HG02852 (cell line): ENCODE data around the gene PICALM.
"Not testable (repeated sequence)": the region's sequence is repeated elsewhere in the genome, so short reads cannot be mapped to it uniquely, and the experiment has no call there.

Experiments used
- ATAC-seq: cut with Tn5 transposase; IDR thresholded peaks from one replicate; pipeline ENCODE4 v1.9.1; 2021; ENCODE audit warnings: mild to moderate bottlenecking, moderate library complexity; ENCODE audit not compliant: unreplicated experiment

PICALM gene

GRCh38 chr11:86002431-86002830, 66.5 kb downstream of the PICALM start:
- ATAC-seq = no peak

DNA sequence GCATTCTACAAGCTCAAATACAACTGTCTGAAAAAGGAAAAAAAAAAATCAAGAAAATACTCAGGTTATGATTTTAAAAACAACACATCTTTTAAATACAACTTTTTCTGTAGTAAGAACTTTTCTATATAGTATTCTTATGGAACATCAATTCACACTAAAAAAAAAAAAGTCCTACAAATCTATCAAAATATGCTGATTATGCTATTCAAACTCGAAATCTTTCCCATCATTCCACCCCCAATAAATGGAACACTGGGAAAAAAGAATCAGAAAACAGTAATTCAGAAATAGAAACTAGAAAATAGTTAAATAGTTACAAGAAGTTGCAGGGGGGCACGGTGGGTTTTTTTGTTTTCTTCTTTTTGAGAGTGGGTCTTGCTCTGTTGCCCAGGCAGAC, 77.4 kb downstream of the PICALM start:
- ATAC-seq = no peak

DNA sequence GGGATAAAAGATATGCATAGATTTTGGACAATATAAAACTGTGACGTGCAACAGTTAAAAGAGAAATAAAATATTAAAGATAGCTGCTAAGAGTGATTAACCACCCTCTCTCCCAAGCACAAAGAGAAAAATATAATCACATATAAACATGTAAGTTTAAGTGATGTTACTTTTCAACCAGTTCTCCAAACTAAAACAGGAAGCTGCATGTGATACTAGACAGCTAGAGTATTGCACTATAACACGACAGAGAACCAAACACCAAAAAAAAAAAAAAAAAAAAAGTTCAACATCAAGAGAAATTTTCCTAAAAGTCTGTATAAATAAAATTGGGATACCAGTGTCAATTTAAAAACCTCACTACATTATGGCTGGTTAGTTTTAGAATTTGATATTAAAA, 79.1 kb downstream of the PICALM start:
- ATAC-seq = no peak

DNA sequence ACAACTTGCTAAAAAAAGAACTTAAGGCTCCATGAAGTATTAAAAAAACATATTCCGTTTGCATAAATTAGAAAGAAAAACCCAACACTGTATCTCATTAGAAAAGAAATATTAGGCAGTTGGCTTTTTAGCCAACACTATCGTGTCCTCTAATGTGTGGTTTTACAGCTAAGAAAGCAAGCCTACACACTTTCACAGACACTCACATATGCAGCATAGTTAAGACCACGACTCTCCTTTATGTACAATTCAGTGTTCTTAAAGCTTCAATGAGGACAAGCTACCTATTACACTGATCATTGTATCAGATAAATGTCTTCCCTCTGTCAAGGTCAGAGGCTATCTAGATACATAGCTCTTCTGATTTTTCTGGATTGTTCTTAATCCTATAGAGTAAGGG, 80.1 kb downstream of the PICALM start:
- ATAC-seq = peak; percentile 73

DNA sequence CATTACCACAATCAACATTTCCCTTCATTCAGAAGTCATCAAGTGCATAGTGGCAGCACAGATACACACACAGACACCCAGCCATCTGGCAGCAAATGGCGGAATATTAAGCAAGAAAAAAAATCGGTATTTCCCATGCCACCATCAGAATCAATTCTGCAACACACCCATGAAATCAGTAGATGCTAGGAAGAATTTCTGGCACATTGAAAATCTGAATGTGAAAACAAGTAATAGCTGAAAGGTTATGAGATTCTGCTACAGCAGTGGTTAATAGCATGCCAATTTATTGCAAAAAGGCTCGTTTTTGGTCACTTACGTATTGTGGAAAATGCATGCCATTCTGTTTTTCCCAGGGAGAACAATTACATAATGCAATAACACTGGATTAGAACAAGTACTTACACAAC, 91.1 kb downstream of the PICALM start:
- no peak for ATAC-seq

DNA sequence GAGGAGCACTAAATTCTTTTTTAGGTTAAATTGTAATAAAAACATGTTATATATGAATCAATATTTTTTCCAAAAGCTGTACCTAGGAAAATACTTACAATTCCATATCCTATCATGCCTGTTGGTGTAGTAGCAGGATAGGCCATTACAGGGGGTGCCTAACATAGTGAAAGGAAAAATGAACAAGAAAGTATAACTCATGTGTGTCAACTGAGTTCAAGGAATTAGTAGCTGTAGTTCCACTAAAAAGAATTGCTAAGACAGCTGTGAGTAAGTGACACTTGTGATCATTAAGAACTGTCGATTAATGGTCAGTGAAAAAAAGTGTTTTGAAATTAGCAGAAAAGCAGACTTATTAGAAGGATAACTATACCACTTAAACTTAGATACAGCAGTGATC, 92.4 kb downstream of the PICALM start:
- no peak for ATAC-seq

GRCh38 chr11:85974122-85974521, 94.8 kb downstream of the PICALM start:
- no peak for ATAC-seq

GRCh38 chr11:85970593-85970992, 98.3 kb downstream of the PICALM start:
- no peak for ATAC-seq

- no peak for ATAC-seq
These were observed 101.4 kb downstream of the PICALM start for GRCh38 chr11:85967457-85967856.

GRCh38 chr11:85965202-85965601, 103.7 kb downstream of the PICALM start:
- no peak for ATAC-seq

DNA sequence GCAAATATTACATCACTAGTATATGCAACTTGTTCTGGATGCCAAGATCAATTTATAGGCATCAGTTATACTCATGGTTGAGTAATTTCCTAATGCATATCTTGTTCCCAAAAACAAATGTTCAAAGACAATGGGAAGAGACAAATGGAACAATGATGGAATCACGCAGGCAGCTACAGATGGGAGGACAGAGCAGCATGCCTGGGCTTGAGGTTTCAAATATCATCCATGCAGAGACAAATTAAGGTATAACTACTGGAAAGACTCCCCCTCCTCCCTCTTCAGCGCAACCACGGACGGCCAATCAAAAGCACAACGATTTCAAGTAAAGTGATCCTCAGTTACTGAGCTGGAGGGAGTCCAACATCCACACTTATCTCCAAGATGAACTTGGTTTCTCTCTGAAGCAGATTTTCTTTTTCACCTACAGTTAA, 106.9 kb downstream of the PICALM start:
- no peak for ATAC-seq

DNA sequence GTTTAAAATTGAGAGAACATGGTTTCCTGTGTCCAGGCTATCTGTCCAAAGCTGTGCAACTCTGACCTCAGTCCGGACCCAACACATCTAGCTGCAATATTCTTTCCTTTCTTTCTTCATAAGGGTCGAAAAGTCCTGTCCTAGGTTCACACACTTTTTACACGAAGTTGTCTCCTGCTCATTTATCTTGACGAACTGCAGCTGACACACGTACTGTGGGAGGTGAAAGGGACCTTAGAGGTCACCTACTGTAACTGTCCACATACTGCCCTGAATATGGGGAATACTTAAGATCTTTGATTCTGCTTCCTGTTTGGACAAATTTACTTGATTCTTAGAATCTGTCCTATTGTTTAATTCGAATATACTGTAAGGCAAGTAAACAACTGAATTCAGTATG, 107.8 kb downstream of the PICALM start:
- no peak for ATAC-seq

DNA sequence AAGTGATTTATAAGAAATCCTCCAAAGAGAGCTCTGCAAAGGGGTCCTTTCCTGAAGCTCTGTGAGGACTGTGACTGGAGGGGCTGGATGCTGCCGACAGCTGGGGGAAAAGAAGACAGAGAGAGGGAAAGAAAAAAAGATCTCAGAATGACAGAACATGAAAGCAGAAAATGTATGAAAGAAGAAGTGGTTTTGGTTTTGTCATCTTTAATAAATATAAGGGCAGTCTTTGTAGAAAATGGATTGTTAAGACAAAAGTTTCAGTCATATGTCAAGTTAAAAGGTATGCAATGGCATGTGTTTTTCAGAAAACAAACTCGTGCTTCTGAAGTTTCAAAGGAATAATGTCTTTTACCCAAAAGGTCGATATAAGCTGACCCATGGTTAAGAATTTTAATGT, 108.2 kb downstream of the PICALM start:
- ATAC-seq = no peak

DNA sequence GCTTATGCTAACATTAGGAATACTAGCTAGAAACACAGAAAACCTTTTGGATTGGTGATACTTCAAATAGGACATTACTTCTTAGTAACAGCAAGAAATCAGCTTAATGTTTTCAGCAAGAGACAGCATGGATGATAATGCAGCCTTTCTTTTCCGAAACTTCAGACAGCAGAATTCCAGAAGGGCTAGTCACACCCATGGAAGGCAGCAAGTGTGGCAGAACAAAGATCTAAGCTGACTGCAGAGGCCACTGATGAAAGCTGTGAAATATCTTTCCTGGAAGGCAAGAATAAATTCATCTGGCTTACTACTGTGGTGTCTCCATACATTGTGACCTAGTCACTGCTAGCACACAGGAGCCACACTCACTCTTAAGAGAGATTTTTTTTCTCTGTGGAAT, 113.4 kb downstream of the PICALM start:
- ATAC-seq = no peak

DNA sequence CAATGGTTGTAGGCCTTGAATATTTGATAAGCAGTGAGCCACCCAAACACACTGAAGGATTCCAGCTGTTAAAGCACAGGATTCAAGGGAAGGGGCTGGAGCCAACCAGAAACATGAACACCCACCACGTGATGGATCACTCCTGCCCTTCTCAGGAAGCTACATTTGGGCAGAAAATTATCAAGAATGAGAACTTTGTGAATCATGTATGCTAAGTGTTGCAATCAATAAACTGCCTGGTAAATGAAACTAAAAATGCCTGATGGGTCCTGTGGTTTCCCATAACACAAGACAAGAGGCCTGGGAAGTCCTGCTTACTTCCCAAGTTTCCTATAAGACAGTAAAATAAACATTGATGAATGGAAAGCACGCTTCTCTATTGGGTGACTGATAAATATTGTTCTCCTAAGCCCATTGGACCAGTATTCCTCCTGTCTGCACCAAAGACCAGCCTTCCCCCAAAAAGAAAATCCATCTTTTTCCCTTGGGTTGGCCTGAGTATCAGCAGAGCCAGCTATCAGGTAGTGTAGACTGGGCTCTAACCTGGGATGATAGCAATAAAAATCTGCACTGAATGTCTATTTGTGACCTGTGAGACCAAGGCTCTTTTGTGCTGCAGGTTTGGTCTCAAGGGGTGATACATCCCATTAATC, 115.3 kb downstream of the PICALM start:
- ATAC-seq = no peak

GRCh38 chr11:85952108-85952485, 116.8 kb downstream of the PICALM start:
- ATAC-seq = not testable (repeated sequence)

GRCh38 chr11:85951428-85952107, 117.3 kb downstream of the PICALM start:
- no peak for ATAC-seq

DNA sequence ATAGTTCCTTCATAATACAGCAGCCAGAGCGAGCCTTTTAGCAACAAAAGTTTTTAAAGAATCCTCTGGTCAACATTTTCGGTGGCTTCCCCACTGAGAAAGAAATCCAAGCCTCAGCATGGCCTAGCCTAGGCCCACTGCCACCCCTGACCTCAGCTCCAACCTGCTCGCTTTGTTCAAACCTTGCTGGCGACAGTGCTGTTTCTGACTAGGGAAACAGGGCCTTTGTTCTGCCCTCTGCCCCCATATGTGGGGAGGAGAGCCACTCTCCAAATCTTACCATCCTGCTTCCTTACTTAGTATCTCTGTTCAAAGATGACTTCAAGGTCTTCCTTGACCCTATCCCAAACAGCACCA, 117.9 kb downstream of the PICALM start:
- no peak for ATAC-seq

DNA sequence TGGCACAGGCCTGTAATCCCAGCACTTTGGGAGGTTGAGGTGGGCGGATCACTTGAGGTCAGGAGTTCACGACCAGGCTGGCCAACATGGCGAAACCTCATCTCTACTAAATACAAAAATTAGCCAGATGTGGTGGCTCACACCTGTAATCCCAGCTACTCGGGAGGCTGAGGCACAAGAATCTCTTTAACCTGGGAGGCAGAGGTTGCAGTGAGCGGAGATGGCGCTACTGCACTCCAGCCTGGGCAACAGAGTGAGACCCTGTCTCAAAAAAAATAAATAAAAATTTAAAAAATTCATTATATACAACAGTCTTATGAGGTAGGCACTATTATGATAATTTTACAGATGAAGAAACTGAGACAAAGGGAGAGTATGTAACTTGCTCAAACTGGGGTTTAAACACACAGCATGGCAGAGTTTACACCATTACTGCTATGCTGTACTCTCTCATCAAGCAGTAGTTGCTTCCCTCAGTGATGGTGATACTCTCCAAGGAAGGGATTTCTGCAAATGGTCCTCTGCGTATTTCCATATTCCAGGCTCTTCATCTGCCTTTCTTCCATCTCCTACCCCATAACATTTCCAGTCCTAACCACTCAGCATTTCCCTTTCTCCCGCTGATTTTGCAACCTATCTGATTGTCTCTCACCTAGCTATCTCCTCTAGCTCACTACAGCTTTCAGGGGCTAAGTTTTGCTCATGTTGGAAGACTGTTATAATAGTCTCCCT, 118.4 kb downstream of the PICALM start:
- no peak for ATAC-seq

DNA sequence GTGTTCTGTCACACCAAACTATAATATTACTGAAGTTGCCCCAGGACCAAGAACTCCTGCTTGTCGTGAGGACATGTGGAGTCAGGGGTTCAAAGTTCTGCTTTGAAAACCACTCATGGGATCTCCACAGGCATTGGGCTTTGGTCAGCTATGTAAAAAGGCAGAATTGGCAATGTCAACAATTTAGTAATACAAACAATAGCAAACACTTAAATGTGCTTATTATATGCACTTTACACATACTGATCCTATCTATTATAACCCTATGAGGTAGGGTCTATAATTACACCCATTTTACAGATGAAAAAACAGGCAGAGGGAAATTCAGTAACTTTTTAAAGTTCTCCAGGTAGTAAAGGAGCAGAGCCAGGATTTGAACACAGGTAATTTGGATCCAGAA, 119.1 kb downstream of the PICALM start:
- ATAC-seq = no peak

- peak; percentile 44 for ATAC-seq
These were observed 120.0 kb downstream of the PICALM start for GRCh38 chr11:85948884-85949283.
